Neural crest cell (in vitro differentiated cells): ENCODE results near the gene SH3RF3. TPM values are rescaled to one million over a fixed set of nuclear protein-coding genes. Genes with fewer than 3 reads are reported as not detected.

ENCODE experiments used
- DNase-seq: peaks from one replicate; pipeline ENCODE4 v3.0.0; 2021; ENCODE audit warnings: low read depth, mixed read lengths, low spot score
- H3K27ac Mint-ChIP-seq: one replicate; pipeline ENCODE4 v1.8.0; 2021; ENCODE audit warnings: mild to moderate bottlenecking, mixed read lengths; ENCODE audit not compliant: unreplicated experiment
- H3K27me3 Mint-ChIP-seq: 2 replicates; pipeline ENCODE4 v1.8.0; 2021; ENCODE audit warnings: low read depth, mild to moderate bottlenecking, mixed read lengths
- H3K36me3 Mint-ChIP-seq: 2 replicates; pipeline ENCODE4 v1.8.0; 2021; ENCODE audit warnings: low read depth, mild to moderate bottlenecking, mixed read lengths
- H3K4me1 Mint-ChIP-seq: 2 replicates; pipeline ENCODE4 v1.8.0; 2021; ENCODE audit warnings: mixed read lengths
- H3K4me3 Mint-ChIP-seq: one replicate; pipeline ENCODE4 v1.8.0; 2021; ENCODE audit warnings: mild to moderate bottlenecking, mixed read lengths
- H3K9me3 Mint-ChIP-seq: 2 replicates; pipeline ENCODE4 v1.8.0; 2021; ENCODE audit warnings: mixed read lengths
- CTCF ChIP-seq: fragments of 200-600 bp; sonication (generic); conservative IDR thresholded peaks from 2 replicates; pipeline ENCODE4 v1.5.0; 2021; ENCODE audit warnings: antibody characterized with exemption, mild to moderate bottlenecking
- total RNA-seq: library from RNA; stranded (reverse); gene quantifications from 2 replicates; pipeline ENCODE4 v1.2.1, GENCODE V29; 2021

The SH3RF3 gene
- total RNA-seq, 1 donor from 2014 or later = 0.70 TPM

DNA sequence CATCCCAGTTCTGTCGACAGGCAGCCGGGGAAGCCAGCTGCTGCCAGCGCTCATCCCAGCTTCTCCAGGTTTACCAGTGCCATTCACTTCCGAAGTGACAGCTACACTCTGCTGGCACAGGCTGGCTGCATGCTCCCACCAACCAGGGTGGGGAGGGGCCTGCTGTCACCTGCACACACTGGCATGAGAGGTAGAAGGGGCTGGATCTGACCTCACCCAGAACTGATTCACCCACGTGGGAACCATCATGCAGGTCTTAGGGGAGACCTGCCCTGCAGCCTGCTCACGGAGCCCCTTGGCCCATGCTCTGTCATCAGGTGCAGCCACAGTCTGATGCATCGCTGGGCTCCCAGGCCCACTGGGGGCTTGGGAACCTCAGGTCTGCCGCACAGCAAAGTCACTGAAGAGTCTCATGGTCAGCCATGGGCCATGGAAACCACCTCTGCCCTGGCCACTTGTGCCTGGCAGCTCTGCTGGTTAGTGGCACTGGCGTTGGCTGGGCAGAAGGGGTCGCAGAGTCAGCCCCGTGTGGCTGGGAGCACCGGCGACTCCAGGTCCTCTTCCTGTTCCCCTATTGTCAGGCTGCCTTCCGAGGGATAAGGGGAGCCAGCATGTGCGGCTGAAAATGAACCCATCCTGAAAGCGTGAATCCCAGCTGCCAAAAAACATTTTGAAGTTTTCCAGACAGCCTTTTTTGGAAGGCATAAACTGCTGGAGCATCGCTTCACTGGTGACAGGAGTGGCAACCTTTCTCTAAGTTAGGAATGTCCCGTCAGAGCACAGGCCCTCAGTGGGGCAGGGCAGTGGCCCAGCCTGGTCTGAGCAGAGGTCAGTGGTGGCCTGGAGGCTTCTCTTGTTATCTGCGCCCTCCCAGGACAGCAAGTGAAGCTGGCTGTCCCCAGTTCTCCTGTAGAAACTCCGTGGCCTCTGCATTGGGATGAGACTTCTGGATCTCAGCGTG, 327.0 kb downstream of the SH3RF3 start:
- no peaks in the 10 kb centered on the region for H3K36me3 Mint-ChIP-seq
- H3K4me1 Mint-ChIP-seq = no peaks in the 10 kb centered on the region
- TF ChIP-seq CTCF = no peak
- DNase-seq = no peak
- H3K27me3 Mint-ChIP-seq = no peaks in the 10 kb centered on the region
- H3K4me3 Mint-ChIP-seq = no peak overlapping the region
- H3K27ac Mint-ChIP-seq = no peak overlapping the region
- H3K9me3 Mint-ChIP-seq = no peaks in the 10 kb centered on the region

DNA sequence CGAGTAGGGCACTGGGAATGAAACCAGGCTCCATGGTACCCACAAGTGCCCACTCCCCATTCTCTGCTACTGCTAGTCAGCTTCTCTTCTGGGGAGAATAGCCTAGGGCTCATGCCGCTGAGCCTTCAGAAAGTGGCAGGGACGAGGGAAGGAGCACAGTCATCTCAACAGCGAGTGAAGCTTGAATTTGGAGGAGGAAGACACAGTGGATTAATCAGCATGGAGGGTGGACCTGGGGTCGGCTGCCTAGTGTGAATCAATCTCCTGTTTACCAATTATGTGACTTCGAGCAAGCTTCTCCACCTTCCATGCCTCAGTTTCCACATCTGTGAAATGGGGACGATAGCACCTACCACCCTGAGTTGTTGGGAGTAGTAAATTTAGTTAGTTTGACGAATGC, 327.8 kb downstream of the SH3RF3 start:
- no peak for DNase-seq
- H3K9me3 Mint-ChIP-seq = no peaks in the 10 kb centered on the region
- H3K4me3 Mint-ChIP-seq = no peak overlapping the region
- H3K4me1 Mint-ChIP-seq = no peaks in the 10 kb centered on the region
- H3K27me3 Mint-ChIP-seq = no peaks in the 10 kb centered on the region
- no peak for TF ChIP-seq CTCF
- no peaks in the 10 kb centered on the region for H3K36me3 Mint-ChIP-seq
- no peak overlapping the region for H3K27ac Mint-ChIP-seq

DNA sequence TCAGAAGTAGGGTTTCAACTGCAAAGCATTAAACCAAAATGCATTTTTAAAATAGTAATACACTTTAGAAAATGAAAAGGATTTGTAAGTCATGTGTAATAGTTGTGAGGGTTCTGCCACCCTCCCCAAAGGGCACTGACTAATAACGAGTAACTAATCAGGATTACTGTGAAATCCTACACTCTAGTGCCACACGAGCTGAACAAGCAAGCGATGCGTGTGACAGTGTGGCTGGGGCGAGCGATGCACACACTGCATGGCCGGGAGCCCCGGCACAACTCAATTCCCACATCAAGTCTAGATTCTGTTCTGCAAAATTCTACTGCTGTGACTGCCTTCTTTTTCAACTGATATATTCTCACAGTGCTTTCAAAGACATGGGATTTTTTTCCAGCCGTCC, 328.4 kb downstream of the SH3RF3 start:
- no peak overlapping the region for H3K27ac Mint-ChIP-seq
- no peak for DNase-seq
- H3K4me3 Mint-ChIP-seq = no peak overlapping the region
- TF ChIP-seq CTCF = no peak
- H3K4me1 Mint-ChIP-seq = no peaks in the 10 kb centered on the region
- no peaks in the 10 kb centered on the region for H3K36me3 Mint-ChIP-seq
- no peaks in the 10 kb centered on the region for H3K27me3 Mint-ChIP-seq
- no peaks in the 10 kb centered on the region for H3K9me3 Mint-ChIP-seq

- DNase-seq = no peak
- Mint-ChIP-seq H3K4me3 (no peak overlapping the region), H3K9me3 (no peaks in the 10 kb centered on the region), H3K27me3 (no peaks in the 10 kb centered on the region), H3K36me3 (no peaks in the 10 kb centered on the region), H3K4me1 (no peaks in the 10 kb centered on the region), H3K27ac (no peak overlapping the region)
- no peak for TF ChIP-seq CTCF
These were observed 328.8 kb downstream of the SH3RF3 start for GRCh38 chr2:109457794-109458193.

DNA sequence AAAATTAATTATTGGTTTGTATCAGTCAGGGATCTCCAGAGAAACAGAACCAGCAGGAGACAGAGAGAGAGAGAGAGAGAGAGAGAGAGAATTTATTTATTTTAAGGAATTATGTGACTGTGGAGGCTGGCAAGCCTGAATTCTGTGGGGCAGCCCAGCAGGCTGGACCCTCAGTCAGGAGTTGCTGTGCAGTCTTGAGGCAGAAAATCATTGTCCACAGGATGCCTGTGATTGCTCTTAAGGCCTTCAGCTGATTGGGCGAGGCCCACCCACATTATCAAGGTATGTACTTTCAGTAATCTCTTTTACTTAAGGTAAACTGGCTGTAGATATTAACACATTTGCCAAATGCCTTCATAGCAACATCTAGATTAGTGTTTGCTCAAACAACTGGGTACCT, 329.5 kb downstream of the SH3RF3 start:
- no peak for DNase-seq
- H3K27me3 Mint-ChIP-seq = no peaks in the 10 kb centered on the region
- no peak for TF ChIP-seq CTCF
- H3K4me1 Mint-ChIP-seq = no peaks in the 10 kb centered on the region
- no peaks in the 10 kb centered on the region for H3K9me3 Mint-ChIP-seq
- no peak overlapping the region for H3K27ac Mint-ChIP-seq
- no peak overlapping the region for H3K4me3 Mint-ChIP-seq
- H3K36me3 Mint-ChIP-seq = no peaks in the 10 kb centered on the region
